Stimulated activated effector memory CD8-positive, alpha-beta T cell treated with anti-CD3 and anti-CD28 coated beads, Interleukin-12 subunit alpha, Interleukin-12 subunit beta, amount 100 ng/mL, for 72 hours (primary cell): ENCODE results near the gene BEAN1.

Experiments used
- ATAC-seq: fragments of 150-1000 bp; cut with Tn5 transposase; 2 replicates; pipeline ENCODE4 v1.10.0; 2021
- DNase-seq, 2 donors: peaks; one replicate each; pipeline ENCODE4 v3.0.0; 2021 to 2022; ENCODE audit warnings: low spot score in 2 of 2
- H3K27ac Mint-ChIP-seq: one replicate; pipeline ENCODE4 v1.8.0; 2022; ENCODE audit warnings: mild to moderate bottlenecking, mixed read lengths
- H3K36me3 Mint-ChIP-seq: one replicate; pipeline ENCODE4 v1.8.0; 2022; ENCODE audit warnings: mild to moderate bottlenecking, mixed read lengths
- H3K4me1 Mint-ChIP-seq: one replicate; pipeline ENCODE4 v1.8.0; 2022; ENCODE audit warnings: mixed read lengths
- H3K4me3 Mint-ChIP-seq: one replicate; pipeline ENCODE4 v1.8.0; 2022; ENCODE audit warnings: mild to moderate bottlenecking, mixed read lengths
- H3K9me3 Mint-ChIP-seq: one replicate; pipeline ENCODE4 v1.8.0; 2022; ENCODE audit warnings: mixed read lengths

Gene BEAN1

GRCh38 chr16:66516509-66516807 is 89.4 kb downstream of the BEAN1 start:
- peaks cover 65% of the 10 kb centered on the region for H3K4me1 Mint-ChIP-seq
- peak overlapping the region; percentile 86 for H3K4me3 Mint-ChIP-seq
- H3K36me3 Mint-ChIP-seq: peaks cover 7% of the 10 kb centered on the region
- no peak for ATAC-seq
- no peak for DNase-seq
- peak overlapping the region; percentile 98 for H3K27ac Mint-ChIP-seq
- H3K9me3 Mint-ChIP-seq: no peaks in the 10 kb centered on the region

GRCh38 chr16:66516808-66517585 is 89.9 kb downstream of the BEAN1 start:
- Mint-ChIP-seq H3K9me3 (no peaks in the 10 kb centered on the region), H3K4me1 (peaks cover 67% of the 10 kb centered on the region), H3K4me3 (peak overlapping the region; percentile 86), H3K27ac (peak overlapping the region; percentile 98), H3K36me3 (peaks cover 13% of the 10 kb centered on the region)
- ATAC-seq (peak; percentile 93), DNase-seq (peak; percentile 62 to 91)

- peak overlapping the region; percentile 86 for H3K4me3 Mint-ChIP-seq
- no peaks in the 10 kb centered on the region for H3K9me3 Mint-ChIP-seq
- DNase-seq: no peak
- H3K27ac Mint-ChIP-seq: peak overlapping the region; percentile 98
- peaks cover 72% of the 10 kb centered on the region for H3K4me1 Mint-ChIP-seq
- no peak for ATAC-seq
- peaks cover 20% of the 10 kb centered on the region for H3K36me3 Mint-ChIP-seq
These were observed 90.6 kb downstream of the BEAN1 start for GRCh38 chr16:66517586-66518263.

GRCh38 chr16:66519482-66520373 is 92.6 kb downstream of the BEAN1 start:
- H3K9me3 Mint-ChIP-seq: no peaks in the 10 kb centered on the region
- DNase-seq (peak in 1 of 2 donors; percentile 49), ATAC-seq (no peak)
- H3K4me1 Mint-ChIP-seq: peaks cover 88% of the 10 kb centered on the region
- peaks cover 20% of the 10 kb centered on the region for H3K36me3 Mint-ChIP-seq
- H3K4me3 Mint-ChIP-seq: peak overlapping the region; percentile 64
- H3K27ac Mint-ChIP-seq: peak overlapping the region; percentile 98

GRCh38 chr16:66520406-66521170 is 93.5 kb downstream of the BEAN1 start:
- Mint-ChIP-seq H3K4me1 (peaks cover 89% of the 10 kb centered on the region), H3K9me3 (no peaks in the 10 kb centered on the region), H3K27ac (peak overlapping the region; percentile 98), H3K4me3 (peak overlapping the region; percentile 64), H3K36me3 (peaks cover 20% of the 10 kb centered on the region)
- no peak for ATAC-seq
- no peak for DNase-seq

GRCh38 chr16:66521252-66521713 is 94.2 kb downstream of the BEAN1 start:
- DNase-seq (no peak), ATAC-seq (no peak)
- Mint-ChIP-seq H3K4me3 (peak overlapping the region; percentile 64), H3K36me3 (peaks cover 20% of the 10 kb centered on the region), H3K4me1 (peaks cover 88% of the 10 kb centered on the region), H3K9me3 (no peaks in the 10 kb centered on the region), H3K27ac (peak overlapping the region; percentile 98)

GRCh38 chr16:66521951-66522771 is 95.1 kb downstream of the BEAN1 start:
- H3K9me3 Mint-ChIP-seq: no peaks in the 10 kb centered on the region

GRCh38 chr16:66522816-66523590 is 95.9 kb downstream of the BEAN1 start:
- DNase-seq (no peak), ATAC-seq (no peak)
- H3K4me3 Mint-ChIP-seq: peak overlapping the region; percentile 64
- H3K9me3 Mint-ChIP-seq: no peaks in the 10 kb centered on the region
- H3K36me3 Mint-ChIP-seq: peaks cover 14% of the 10 kb centered on the region
- H3K27ac Mint-ChIP-seq: peak overlapping the region; percentile 98
- peaks cover 71% of the 10 kb centered on the region for H3K4me1 Mint-ChIP-seq

More at GRCh38 chr16:66521951-66522771, 95.1 kb downstream of the BEAN1 start:
- peaks cover 79% of the 10 kb centered on the region for H3K4me1 Mint-ChIP-seq
- peak overlapping the region; percentile 98 for H3K27ac Mint-ChIP-seq
- peak overlapping the region; percentile 64 for H3K4me3 Mint-ChIP-seq
- ATAC-seq: peak; percentile 96
- H3K36me3 Mint-ChIP-seq: peaks cover 16% of the 10 kb centered on the region
- DNase-seq: peak; percentile 82 to 99

GRCh38 chr16:66523861-66524354 is 96.8 kb downstream of the BEAN1 start:
- H3K36me3 Mint-ChIP-seq: peaks cover 14% of the 10 kb centered on the region
- H3K27ac Mint-ChIP-seq: peak overlapping the region; percentile 98
- peak overlapping the region; percentile 64 for H3K4me3 Mint-ChIP-seq
- H3K4me1 Mint-ChIP-seq: peaks cover 65% of the 10 kb centered on the region
- DNase-seq (peak in 1 of 2 donors; percentile 62), ATAC-seq (no peak)
- no peaks in the 10 kb centered on the region for H3K9me3 Mint-ChIP-seq

- Mint-ChIP-seq H3K9me3 (no peaks in the 10 kb centered on the region), H3K4me3 (peak overlapping the region; percentile 64), H3K36me3 (peaks cover 14% of the 10 kb centered on the region), H3K27ac (peak overlapping the region; percentile 98), H3K4me1 (peaks cover 63% of the 10 kb centered on the region)
- DNase-seq: peak in 1 of 2 donors; percentile 62
- ATAC-seq: no peak
These were observed 97.6 kb downstream of the BEAN1 start for GRCh38 chr16:66524601-66525164.

GRCh38 chr16:66525396-66526180 is 98.5 kb downstream of the BEAN1 start:
- ATAC-seq: no peak
- Mint-ChIP-seq H3K27ac (peak overlapping the region; percentile 98), H3K4me3 (no peak overlapping the region), H3K9me3 (no peaks in the 10 kb centered on the region), H3K4me1 (peaks cover 58% of the 10 kb centered on the region), H3K36me3 (peaks cover 14% of the 10 kb centered on the region)
- no peak for DNase-seq

GRCh38 chr16:66528294-66528693 is 101.2 kb downstream of the BEAN1 start:
- DNase-seq (no peak), ATAC-seq (no peak)
- no peaks in the 10 kb centered on the region for H3K9me3 Mint-ChIP-seq
- H3K36me3 Mint-ChIP-seq: no peaks in the 10 kb centered on the region
- H3K4me1 Mint-ChIP-seq: peaks cover 33% of the 10 kb centered on the region
- no peak overlapping the region for H3K4me3 Mint-ChIP-seq
- peak overlapping the region; percentile 83 for H3K27ac Mint-ChIP-seq
